GM12872 (cell line): ENCODE data around the gene ARID4B.

ENCODE experiments used
- TF ChIP-seq, protein P1 (sequence below): IDR thresholded peaks from 3 replicates; pipeline ENCODE4 v1.5.1; 2011; ENCODE audit warnings: low read depth, mild to moderate bottlenecking, low read length, moderate library complexity; ENCODE audit not compliant: insufficient read depth

Gene ARID4B

DNA sequence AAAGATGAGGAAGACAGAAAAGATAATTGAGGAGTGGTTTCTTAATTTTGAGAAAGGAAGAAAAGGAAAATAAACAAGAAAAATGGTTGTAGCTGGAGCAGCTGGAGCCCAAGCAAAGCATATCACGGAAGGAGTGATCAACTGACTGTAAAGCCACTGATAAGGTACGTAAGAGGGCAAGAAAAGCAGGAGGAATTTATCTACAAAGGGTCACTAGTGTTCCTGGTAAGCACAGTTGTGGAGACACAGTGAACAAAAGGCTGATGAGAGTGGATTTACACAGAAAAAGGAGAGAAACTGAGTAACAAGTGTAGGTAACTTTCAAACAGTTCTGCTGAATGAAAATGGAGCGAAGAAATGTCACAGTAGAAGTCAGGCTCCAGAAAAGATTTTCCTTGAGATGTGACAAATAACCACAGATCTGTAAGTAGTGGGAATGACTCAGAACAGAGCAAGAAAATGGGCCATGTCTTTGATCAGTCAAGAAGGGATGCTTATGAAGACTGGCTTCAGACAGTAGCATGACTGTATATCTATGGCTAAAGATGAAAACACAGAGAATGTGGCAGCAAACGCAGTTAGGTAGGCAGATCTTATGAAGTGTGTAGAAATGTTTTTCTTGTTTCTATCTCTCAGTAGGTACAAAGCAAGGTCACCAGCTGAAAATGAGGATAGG is 121.3 kb downstream of the ARID4B start:
- TF ChIP-seq, protein P1, sequence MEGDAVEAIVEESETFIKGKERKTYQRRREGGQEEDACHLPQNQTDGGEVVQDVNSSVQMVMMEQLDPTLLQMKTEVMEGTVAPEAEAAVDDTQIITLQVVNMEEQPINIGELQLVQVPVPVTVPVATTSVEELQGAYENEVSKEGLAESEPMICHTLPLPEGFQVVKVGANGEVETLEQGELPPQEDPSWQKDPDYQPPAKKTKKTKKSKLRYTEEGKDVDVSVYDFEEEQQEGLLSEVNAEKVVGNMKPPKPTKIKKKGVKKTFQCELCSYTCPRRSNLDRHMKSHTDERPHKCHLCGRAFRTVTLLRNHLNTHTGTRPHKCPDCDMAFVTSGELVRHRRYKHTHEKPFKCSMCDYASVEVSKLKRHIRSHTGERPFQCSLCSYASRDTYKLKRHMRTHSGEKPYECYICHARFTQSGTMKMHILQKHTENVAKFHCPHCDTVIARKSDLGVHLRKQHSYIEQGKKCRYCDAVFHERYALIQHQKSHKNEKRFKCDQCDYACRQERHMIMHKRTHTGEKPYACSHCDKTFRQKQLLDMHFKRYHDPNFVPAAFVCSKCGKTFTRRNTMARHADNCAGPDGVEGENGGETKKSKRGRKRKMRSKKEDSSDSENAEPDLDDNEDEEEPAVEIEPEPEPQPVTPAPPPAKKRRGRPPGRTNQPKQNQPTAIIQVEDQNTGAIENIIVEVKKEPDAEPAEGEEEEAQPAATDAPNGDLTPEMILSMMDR: no peak

DNA sequence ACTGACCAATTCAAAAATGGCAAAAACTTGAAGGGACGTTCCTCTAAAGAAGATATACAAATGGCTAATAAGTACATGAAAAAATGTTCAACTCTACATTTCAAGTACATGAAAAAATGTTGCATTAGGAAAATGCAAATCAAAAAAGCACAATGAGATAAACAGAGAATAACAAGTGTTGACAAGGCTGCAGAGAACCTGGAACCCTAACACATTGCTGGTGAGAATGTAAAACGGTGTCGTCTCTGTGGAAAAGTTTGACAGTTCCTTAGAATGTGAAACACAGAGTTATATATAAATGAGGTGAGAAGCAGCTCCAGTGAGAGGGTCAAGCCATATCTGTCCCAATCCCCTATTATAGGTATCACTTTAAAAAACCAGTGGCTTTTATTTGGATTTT is 122.3 kb downstream of the ARID4B start:
- TF ChIP-seq, protein P1: no peak

DNA sequence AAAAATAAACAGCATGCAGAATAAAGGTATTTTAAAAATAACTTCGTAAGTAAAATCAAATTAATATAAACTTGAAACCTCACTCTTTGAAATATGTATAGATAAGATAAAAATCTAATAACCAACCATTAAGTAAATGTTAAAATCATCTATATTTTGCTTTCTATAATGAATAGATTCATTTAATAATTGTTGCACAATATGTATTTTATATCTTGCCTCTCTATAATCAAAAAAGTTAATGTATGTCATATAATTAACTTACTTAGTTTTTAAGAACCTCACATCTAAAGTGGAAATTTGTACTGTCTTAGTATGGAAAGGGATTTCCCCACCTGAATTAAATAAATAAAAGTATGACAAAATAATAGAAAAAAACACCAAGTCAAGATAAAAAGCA is 124.6 kb downstream of the ARID4B start:
- TF ChIP-seq, protein P1: no peak

DNA sequence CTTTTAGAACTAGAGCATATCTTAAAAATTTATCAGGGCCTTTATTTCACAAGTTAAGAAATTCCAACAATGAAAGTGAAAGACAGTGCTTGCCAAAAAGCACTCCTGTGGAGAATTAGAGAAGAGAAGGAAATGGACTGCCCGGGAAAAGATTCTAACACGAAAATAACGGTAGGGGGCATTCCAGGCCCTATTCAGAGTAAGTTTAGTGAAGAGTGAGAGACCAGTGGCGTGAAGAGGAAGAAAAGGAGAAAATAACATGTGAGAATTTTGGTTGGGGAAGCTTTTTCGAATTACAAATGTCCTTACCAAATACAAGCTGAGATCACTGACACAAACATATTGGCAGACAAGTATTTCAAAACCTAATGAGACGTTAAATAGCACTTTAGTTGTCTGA is 128.5 kb downstream of the ARID4B start:
- TF ChIP-seq, protein P1: peak; percentile 41

DNA sequence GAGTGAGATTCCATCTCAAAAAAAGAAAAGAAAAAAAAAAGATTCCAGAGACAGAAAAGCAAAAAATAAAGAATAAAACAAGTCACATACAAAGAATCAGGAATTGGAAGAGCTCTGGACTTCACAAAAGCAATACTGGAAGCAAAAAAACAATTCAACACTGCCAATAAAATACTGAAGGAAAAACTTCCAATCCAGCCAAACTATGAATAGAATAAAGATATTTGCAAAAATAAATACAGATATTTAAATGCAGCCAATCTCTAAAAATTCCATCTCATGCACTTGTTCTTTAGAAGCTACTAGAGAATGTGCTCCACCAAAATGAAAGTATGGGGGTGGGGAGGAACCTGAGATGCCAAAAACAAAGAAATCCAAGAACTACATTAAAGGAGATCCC is 137.5 kb downstream of the ARID4B start:
- TF ChIP-seq, protein P1: no peak

DNA sequence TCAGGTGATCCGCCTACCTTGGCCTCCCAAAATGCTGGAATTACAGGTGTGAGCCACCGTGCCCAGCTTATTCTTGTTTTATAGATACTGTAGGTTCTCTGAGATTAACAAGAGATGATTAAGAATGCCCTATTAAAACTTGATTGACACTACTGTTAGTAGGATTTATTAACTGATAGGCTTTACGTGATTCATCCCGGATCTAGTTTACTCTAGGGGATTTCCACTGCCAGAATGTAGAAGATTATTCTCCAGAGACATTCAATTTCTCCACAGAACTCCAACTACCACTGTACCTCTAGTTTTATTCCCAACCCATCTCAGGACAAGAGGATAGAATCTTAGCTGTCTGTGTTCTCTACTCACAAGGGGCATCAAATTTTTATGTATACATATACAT is 140.7 kb downstream of the ARID4B start:
- TF ChIP-seq, protein P1: no peak

DNA sequence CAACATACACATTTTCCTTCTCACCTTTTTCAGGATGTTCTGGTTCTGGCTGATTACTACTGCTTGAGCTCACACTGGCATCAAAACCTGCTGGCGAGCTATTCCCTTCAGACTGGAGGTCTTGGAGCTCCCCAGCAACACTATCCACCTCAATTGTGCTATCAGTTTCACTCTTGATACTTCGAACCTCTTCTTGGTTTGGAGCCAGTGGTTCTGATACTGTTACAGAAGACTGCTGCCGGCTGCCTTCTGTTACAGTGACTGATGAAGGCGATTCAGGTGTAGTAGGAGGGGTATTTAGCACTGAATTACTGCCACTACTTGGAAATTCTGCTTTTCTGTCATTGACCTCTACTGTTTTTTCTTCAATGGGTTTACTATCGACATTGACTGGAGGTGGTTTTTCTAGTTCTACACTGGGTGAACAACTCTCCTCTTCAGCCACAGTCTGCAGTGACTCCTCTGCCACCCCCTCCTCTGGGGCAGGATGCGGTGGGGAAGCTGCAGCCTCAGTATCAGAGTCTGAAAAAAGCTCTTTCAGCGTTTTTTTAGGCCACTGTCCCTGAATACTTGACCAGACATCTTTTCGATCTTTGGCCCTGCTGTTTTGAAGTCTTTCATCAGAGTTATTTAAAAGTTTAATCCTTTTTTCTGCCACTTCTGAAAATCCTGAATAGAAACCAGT is 146.3 kb downstream of the ARID4B start:
- TF ChIP-seq, protein P1: no peak
